HepG2 (cell line): Measurements from ENCODE around the gene KANSL1. TPM values are rescaled to one million over a fixed set of nuclear protein-coding genes. Genes with fewer than 3 reads are reported as not detected.
A peak's percentile ranks its signal among the peaks of the same experiment; 100 is the strongest.

Experiments
- ATRX ChIP-seq: sonication (generic); formaldehyde crosslinking; IDR thresholded peaks from 2 replicates; pipeline ENCODE4 v1.4.0; 2020; ENCODE audit warnings: missing genetic modification reagents, borderline replicate concordance
- CBX5 ChIP-seq: sonication (generic); formaldehyde crosslinking; IDR thresholded peaks from 2 replicates; pipeline ENCODE4 v1.4.0; 2020; ENCODE audit warnings: missing genetic modification reagents, borderline replicate concordance
- CREB1 ChIP-seq, 2 experiments: fragments of 450-650 bp in 1 of 2; IDR thresholded peaks; 2 replicates each; pipeline ENCODE4 v1.6.1; 2016 to 2017; ENCODE audit warnings: control low read depth in 1 of 2, mild to moderate bottlenecking in 1 of 2, missing compliant biosample characterization in 1 of 2, missing genetic modification characterization in 1 of 2
- KAT7 ChIP-seq: IDR thresholded peaks from 2 replicates; pipeline ENCODE4 v1.6.1; 2018; ENCODE audit warnings: borderline replicate concordance, missing compliant biosample characterization
- MAFG ChIP-seq: sonication (generic); formaldehyde crosslinking; IDR thresholded peaks from 2 replicates; pipeline ENCODE4 v1.5.1; 2020; ENCODE audit warnings: mild to moderate bottlenecking, missing genetic modification reagents
- MAZ ChIP-seq, 2 experiments: sonication (generic) in 1 of 2; formaldehyde crosslinking in 1 of 2; IDR thresholded peaks; 2 replicates each; pipeline versions ENCODE4 v1.5.0 to v1.6.1; 2012 to 2020; ENCODE audit warnings: low read depth in 2 of 2, mild to moderate bottlenecking in 2 of 2, borderline replicate concordance in 1 of 2, improper control_type of control experiment in 1 of 2, low read length in 1 of 2, missing genetic modification reagents in 1 of 2, moderate library complexity in 1 of 2
- MED1 ChIP-seq: sonication (generic); formaldehyde crosslinking; IDR thresholded peaks from 2 replicates; pipeline ENCODE4 v1.4.0; 2020; ENCODE audit warnings: missing genetic modification reagents
- NCOA1 ChIP-seq: sonication (generic); formaldehyde crosslinking; IDR thresholded peaks from 2 replicates; pipeline ENCODE4 v1.9.0; 2021; ENCODE audit warnings: missing genetic modification reagents
- NFKBIZ ChIP-seq: IDR thresholded peaks from 2 replicates; pipeline ENCODE4 v1.6.1; 2018; ENCODE audit warnings: missing genetic modification reagents, missing compliant biosample characterization
- PRPF4 ChIP-seq: fragments of 200-400 bp; formaldehyde crosslinking; IDR thresholded peaks from 2 replicates; pipeline ENCODE4 v1.6.1; 2016; ENCODE audit warnings: low read length, low read depth; ENCODE audit not compliant: poor library complexity, severe bottlenecking
- SSRP1 ChIP-seq: IDR thresholded peaks from 2 replicates; pipeline ENCODE4 v1.6.1; 2016; ENCODE audit warnings: control low read depth
- THYN1 ChIP-seq: sonication (generic); formaldehyde crosslinking; IDR thresholded peaks from 2 replicates; pipeline ENCODE4 v1.8.1; 2023; ENCODE audit warnings: low read depth, mild to moderate bottlenecking, moderate library complexity, missing genetic modification reagents, borderline replicate concordance
- TOPORS ChIP-seq: sonication (generic); formaldehyde crosslinking; IDR thresholded peaks from 2 replicates; pipeline ENCODE4 v1.8.0; 2023; ENCODE audit warnings: mild to moderate bottlenecking, missing genetic modification reagents
- U2AF2 ChIP-seq: fragments of 200-400 bp; formaldehyde crosslinking; IDR thresholded peaks from 2 replicates; pipeline ENCODE4 v1.6.1; 2017; ENCODE audit warnings: low read depth, mild to moderate bottlenecking, low read length
- ZBTB3 ChIP-seq: sonication (generic); formaldehyde crosslinking; IDR thresholded peaks from 2 replicates; pipeline ENCODE4 v1.4.0; 2020; ENCODE audit warnings: low read depth, mild to moderate bottlenecking, moderate library complexity, missing genetic modification reagents, borderline replicate concordance
- ZBTB49 ChIP-seq: sonication (generic); formaldehyde crosslinking; IDR thresholded peaks from 2 replicates; pipeline ENCODE4 v1.4.0; 2020; ENCODE audit warnings: missing genetic modification reagents, borderline replicate concordance
- ZFY ChIP-seq: sonication (generic); formaldehyde crosslinking; IDR thresholded peaks from 2 replicates; pipeline ENCODE4 v1.4.0; 2020; ENCODE audit warnings: missing genetic modification reagents
- ZKSCAN1 ChIP-seq: fragments of 150-350 bp; IDR thresholded peaks from 2 replicates; pipeline ENCODE4 v1.6.1; 2014; ENCODE audit warnings: low read length
- ZNF367 ChIP-seq: sonication (generic); formaldehyde crosslinking; IDR thresholded peaks from 2 replicates; pipeline ENCODE4 v1.4.0; 2020; ENCODE audit warnings: missing genetic modification reagents, borderline replicate concordance
- ZNF510 ChIP-seq: sonication (generic); formaldehyde crosslinking; IDR thresholded peaks from 2 replicates; pipeline ENCODE4 v1.4.0; 2020; ENCODE audit warnings: low read depth, mild to moderate bottlenecking, missing genetic modification reagents
- ZNF720 ChIP-seq: sonication (generic); formaldehyde crosslinking; IDR thresholded peaks from 2 replicates; pipeline ENCODE4 v1.4.0; 2020; ENCODE audit warnings: missing genetic modification reagents
- ZNF737 ChIP-seq: sonication (generic); formaldehyde crosslinking; IDR thresholded peaks from 2 replicates; pipeline ENCODE4 v1.5.0; 2020; ENCODE audit warnings: missing genetic modification reagents, mild to moderate bottlenecking, borderline replicate concordance
- ZNF781 ChIP-seq: sonication (generic); formaldehyde crosslinking; IDR thresholded peaks from 2 replicates; pipeline ENCODE4 v1.5.1; 2020; ENCODE audit warnings: borderline replicate concordance, mild to moderate bottlenecking, missing genetic modification reagents; ENCODE audit errors: not compliant biosample characterization
- ZNF816 ChIP-seq: sonication (generic); formaldehyde crosslinking; IDR thresholded peaks from 2 replicates; pipeline ENCODE4 v1.8.0; 2022; ENCODE audit warnings: missing genetic modification reagents, mild to moderate bottlenecking, borderline replicate concordance
- polyA plus RNA-seq, 8 experiments: library from polyadenylated mRNA; depleted of rRNA in 3 of 8; stranded (reverse) in 7 of 8; unstranded in 1 of 8; fragments of >200 nt; fragmentation: Illumina TruSeq in 4 of 8; extraction: Trizol in 4 of 8; gene quantifications; 2 replicates each; pipeline versions ENCODE4 v1.2.1 to v1.2.3, GENCODE V29; 2011 to 2016; ENCODE audit warnings: low read depth in 4 of 8, missing spikeins in 1 of 8, mixed read lengths in 1 of 8; ENCODE audit not compliant: insufficient read depth in 1 of 8
- total RNA-seq, 5 experiments: library from RNA; depleted of rRNA; stranded (reverse); fragments of >200 nt; fragmentation: Illumina TruSeq; extraction: Trizol; gene quantifications; 2 replicates each; pipeline ENCODE4 v1.2.3, GENCODE V29; 2016; ENCODE audit warnings: low read depth in 1 of 5
- TF ChIP-seq, protein P1 (sequence below): sonication (generic); formaldehyde crosslinking; IDR thresholded peaks from 2 replicates; pipeline ENCODE4 v1.4.0; 2020; ENCODE audit warnings: missing genetic modification reagents
- TF ChIP-seq, protein P2 (sequence below): sonication (generic); formaldehyde crosslinking; IDR thresholded peaks from 2 replicates; pipeline ENCODE4 v1.4.0; 2020; ENCODE audit warnings: missing genetic modification reagents
- TF ChIP-seq, protein P3 (sequence below): IDR thresholded peaks from 2 replicates; pipeline ENCODE4 v1.6.1; 2016; ENCODE audit warnings: low read depth, borderline replicate concordance

KANSL1 gene
- total and polyA plus RNA-seq, 2 of the 13 experiments (the other 11 are each of a cell fraction or from before 2014, with no cell fraction given), result 24.0 to 59.6 TPM

DNA sequence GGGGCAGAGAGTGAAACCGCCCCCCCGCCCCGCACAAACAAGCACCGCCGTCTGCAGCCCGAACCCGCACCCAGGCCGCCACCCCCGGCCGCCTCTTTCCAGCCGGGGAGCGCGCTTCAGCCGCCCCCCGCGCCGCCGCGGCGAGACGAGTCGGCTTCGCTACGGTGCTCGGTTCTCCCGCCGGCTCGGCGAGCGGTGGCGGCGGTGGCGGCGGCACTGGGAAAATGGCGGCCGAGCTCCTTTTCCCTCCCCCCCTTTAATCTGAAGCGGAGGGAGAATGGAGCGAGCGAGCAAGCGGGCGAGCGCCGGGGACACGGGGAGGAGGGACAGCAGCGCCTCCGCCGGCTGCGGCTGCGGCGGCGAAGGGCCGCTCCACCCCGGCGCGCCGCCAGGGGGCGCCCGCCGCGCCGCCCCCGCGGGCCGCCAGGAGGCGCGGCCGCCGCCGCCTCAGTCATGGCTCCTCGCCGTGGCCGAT lies at the start of gene KANSL1 (continued):
- no peak for TF ChIP-seq ZNF367 (CRISPR knock-in tag)
- no peak for TF ChIP-seq ZFY (CRISPR knock-in tag)
- TF ChIP-seq ZNF816 (CRISPR knock-in tag), result no peak
- TF ChIP-seq, protein P1, sequence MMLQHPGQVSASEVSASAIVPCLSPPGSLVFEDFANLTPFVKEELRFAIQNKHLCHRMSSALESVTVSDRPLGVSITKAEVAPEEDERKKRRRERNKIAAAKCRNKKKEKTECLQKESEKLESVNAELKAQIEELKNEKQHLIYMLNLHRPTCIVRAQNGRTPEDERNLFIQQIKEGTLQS, result no peak; the same call in 1 of the 2 replicates
- TF ChIP-seq ZBTB49 (CRISPR knock-in tag), result no peak
- no peak for TF ChIP-seq ZKSCAN1
- no peak for TF ChIP-seq ZNF781 (CRISPR knock-in tag)
- no peak for TF ChIP-seq ZBTB3
- TF ChIP-seq CBX5 (CRISPR knock-in tag), result no peak
- no peak for TF ChIP-seq MED1 (CRISPR knock-in tag)
- peak; percentile 76 for TF ChIP-seq MAZ (IDR thresholded peaks at IDR 0.05; ENCODE audit: borderline replicate concordance, low read depth, low read length)
- TF ChIP-seq MAZ (CRISPR knock-in tag; IDR thresholded peaks at IDR 0.05; ENCODE audit: low read depth), result no peak
- TF ChIP-seq ZNF737, result no peak
- TF ChIP-seq ZNF510 (CRISPR knock-in tag), result no peak
- TF ChIP-seq MAFG (CRISPR knock-in tag), result no peak
- TF ChIP-seq, protein P2, sequence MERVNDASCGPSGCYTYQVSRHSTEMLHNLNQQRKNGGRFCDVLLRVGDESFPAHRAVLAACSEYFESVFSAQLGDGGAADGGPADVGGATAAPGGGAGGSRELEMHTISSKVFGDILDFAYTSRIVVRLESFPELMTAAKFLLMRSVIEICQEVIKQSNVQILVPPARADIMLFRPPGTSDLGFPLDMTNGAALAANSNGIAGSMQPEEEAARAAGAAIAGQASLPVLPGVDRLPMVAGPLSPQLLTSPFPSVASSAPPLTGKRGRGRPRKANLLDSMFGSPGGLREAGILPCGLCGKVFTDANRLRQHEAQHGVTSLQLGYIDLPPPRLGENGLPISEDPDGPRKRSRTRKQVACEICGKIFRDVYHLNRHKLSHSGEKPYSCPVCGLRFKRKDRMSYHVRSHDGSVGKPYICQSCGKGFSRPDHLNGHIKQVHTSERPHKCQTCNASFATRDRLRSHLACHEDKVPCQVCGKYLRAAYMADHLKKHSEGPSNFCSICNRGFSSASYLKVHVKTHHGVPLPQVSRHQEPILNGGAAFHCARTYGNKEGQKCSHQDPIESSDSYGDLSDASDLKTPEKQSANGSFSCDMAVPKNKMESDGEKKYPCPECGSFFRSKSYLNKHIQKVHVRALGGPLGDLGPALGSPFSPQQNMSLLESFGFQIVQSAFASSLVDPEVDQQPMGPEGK (CRISPR knock-in tag), result peak; percentile 43
- TF ChIP-seq NFKBIZ (CRISPR knock-in tag), result no peak
- no peak for TF ChIP-seq CREB1 (IDR thresholded peaks at IDR 0.05)
- TF ChIP-seq CREB1 (CRISPR knock-in tag; IDR thresholded peaks at IDR 0.05), result no peak
- 0 out of 2 replicates have a peak, but pooled peaks have one; percentile 13 for TF ChIP-seq TOPORS
- TF ChIP-seq, protein P3, sequence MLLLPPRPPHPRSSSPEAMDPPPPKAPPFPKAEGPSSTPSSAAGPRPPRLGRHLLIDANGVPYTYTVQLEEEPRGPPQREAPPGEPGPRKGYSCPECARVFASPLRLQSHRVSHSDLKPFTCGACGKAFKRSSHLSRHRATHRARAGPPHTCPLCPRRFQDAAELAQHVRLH (CRISPR knock-in tag), result 0 out of 2 replicates have a peak, but pooled peaks have one; percentile 5
- TF ChIP-seq ATRX, result no peak
- TF ChIP-seq ZNF720 (CRISPR knock-in tag), result no peak
- no peak for TF ChIP-seq SSRP1 (CRISPR knock-in tag)
- TF ChIP-seq KAT7 (CRISPR knock-in tag), result peak; percentile 17; the same call in 1 of the 2 replicates
- no peak for TF ChIP-seq NCOA1
- TF ChIP-seq U2AF2, result no peak
- TF ChIP-seq PRPF4, result no peak
- TF ChIP-seq THYN1, result no peak
